GM18499 (cell line): Measurements from ENCODE around the gene BCAP29.
A peak's percentile ranks its signal among the peaks of the same experiment; 100 is the strongest.
"Not testable (repeated sequence)": the region's sequence is repeated elsewhere in the genome, so short reads cannot be mapped to it uniquely, and the experiment has no call there.

Experiments used
- ATAC-seq: cut with Tn5 transposase; IDR thresholded peaks from one replicate; pipeline ENCODE4 v1.9.1; 2021; ENCODE audit warnings: moderate number of reproducible peaks; ENCODE audit not compliant: insufficient read depth, unreplicated experiment

The BCAP29 gene

DNA sequence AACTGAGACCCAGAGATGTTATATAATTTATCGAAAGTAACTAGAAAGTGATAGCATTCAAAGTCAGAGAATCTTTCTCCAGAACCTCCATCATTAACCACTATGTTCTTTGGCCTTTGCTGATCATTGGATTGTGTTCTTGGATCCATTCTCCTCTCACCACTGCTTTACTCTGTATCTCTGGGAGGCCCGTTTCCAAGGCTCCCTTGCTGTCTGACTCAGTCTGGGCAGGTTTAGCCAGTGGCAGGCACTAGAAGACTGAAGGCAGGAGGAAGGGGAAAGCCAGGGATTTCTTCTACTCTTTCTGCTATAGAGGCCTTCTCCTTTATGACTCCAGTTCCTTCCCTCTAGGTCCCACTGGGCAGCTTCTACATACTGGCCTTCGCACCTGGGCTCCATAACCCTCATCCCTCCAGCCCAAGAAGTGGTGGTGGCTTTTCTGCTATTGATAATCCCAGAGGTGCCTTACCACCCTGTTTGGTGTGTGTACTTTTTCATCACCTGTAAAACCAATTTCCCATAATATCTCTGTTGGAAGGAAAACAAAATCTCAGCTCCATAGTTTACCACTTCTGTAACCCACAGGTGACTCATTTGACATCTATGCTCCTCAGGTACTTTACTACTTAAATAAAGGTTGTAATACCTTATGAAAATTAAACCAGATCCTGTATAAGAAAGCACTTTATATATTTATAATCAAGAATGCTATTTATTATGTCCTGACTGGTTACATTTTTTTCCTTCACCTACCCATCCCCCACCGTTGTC, 36.0 kb downstream of the BCAP29 start:
- no peak for ATAC-seq

DNA sequence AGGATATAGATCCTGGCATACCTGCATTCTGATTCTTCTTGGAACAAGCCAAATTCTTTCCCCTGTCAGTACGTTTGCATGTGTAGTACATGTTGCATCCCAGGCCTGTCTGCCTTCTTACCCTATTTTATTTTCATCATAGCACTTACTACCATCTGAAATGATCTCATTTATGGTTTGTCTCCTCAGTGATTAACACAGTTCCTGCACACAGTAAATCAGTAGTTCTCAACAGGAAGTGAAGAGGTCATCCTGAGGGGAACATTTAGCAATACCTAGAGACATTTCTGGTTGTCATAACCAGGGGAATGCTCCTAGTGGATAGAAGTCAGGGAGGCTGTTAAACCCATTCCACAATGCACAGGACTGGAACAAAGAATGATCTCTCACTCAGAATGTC, 42.4 kb downstream of the BCAP29 start:
- ATAC-seq: no peak

DNA sequence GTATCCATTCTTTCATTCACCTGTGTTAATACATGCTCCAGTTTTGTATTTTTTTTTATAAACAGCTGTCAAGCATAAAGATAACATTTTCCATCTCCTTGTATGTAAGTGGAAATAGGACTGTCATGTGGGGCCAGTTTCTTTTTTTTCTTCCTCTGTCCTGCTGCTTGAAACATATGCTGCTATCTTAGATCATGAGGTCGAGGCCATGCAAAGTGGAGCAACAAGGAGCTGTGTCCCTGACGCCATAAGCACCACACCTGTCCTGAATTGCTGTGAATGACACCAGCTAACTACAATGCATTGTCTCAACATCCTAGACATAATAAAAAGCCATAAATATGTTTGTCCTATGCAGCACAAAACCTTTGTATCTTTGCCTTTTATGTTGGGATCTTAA, 42.8 kb downstream of the BCAP29 start:
- ATAC-seq: no peak

DNA sequence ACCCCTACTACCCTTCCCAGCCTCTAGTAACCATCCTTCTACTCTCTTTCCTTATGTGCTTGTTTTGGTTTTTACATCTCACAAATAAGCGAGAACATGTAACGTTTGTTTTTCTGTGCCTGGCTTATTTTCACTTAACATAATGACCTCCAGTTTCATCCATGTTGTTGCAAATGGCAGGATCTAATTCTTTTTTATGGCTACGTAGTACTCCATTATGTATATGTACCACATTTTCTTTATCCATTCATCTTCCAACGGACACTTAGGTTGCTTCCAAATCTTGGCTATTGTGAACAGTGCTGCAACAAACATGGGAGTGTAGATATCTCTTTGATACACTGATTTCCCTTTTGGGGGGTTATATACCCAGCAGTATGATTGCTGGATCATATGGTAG, 47.0 kb downstream of the BCAP29 start:
- ATAC-seq: no peak

DNA sequence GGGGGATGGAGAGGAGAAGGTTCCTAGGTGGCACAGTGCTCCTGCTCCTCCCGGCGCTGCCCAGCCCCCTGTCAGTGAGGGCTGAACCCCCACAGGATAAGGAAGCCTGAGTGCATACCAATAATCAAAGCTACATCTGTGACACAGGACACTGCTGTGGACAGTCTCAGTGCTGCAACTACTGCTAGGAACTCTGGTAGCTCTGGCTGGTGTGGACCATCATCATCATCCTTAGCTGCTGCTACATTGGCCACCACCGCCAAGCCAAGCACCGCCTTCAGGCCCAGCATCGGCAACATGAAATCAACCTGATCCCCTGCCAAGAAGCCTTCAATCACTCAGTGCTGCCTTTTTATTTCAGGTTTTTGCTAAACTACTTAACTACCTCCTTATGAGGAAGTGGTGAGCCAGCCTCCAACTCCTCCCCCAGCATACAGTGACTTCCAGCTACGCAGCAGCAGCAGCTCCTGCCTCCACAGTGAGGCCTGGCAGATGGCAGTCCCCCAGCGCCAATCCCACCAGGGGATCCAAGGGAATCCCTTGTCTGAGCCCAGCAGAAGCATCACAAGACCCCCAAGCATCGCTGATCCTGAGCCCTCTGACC, 48.5 kb downstream of the BCAP29 start:
- ATAC-seq: no peak

DNA sequence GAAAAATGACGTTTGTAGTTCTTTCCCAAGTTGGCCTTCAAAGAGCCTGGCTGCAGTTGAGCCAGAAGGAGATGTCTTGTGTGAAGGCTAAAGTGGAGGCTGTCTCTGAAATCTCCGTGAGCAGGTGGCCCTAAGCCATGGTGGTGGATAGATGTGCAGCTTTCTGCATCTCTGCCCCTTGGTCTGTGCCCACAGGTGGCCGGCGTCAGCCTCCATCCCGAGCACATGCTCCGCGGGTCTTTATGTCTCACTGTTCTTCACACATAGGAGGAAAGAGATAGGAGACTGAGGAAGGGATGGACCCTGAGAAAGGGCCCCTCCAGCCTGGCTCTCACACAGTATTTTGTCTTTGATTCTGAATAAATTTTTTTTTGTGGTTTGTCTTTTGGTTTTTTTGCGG, 50.3 kb downstream of the BCAP29 start:
- ATAC-seq: no peak

DNA sequence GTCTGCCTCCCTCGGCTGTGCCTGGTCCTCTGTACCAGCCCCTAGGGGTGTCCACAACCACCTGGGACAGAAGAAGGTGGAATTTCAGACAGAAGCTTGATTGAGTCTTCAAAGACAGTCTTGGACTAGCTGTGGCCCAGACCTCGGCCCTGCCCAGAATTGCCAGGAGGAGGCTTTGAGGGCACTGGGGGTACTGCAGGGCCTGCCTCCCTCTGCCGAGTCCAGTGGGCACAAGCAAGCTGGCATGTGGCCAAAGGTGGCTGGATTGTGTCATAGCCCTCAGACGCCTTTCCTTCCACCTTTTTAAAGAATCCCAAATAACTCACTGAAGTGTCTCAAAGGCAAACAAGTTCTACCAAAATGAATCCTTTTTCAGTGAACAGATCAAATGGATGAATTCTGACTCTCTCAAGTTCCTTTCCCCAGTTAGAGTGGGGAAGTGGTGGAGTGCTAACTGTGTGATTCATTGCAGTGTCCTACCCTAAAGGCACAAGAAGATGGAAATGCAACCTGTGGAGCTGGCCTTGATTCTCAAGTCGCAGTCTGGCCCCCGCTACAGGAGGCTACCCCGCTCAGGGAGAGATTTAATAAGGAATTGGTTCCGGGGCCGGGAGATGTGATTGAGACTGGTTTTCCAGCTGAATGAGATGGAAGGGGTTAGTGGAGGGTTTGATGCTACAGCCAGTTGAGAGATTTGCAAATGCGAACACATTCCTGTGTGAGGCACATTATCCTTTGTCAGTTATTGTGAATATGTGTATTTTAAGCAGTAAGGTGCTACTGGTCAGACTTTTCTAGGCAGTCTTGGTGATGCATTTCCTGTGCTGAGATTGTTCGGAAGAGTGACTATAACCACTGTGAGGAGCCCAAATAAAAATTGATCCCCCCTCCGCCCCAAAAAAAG, 51.8 kb downstream of the BCAP29 start:
- ATAC-seq: no peak

DNA sequence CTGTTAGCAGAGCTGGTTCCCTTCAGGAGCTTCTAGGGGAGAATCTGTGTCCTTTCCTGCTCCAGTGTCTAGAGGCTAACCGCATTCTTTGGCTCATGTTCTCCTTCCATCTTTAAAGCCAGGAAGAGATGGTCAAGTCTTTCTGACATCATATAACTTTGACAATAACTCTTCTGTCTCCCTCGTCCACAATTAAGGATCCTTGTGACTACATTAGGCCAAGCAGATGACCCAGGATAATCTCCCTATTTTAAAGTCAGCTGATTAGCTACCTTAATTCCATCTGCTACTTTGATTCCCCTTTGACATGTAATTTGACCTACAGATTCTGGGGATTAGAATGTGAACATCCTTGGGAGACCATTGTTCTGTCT, 52.4 kb downstream of the BCAP29 start:
- ATAC-seq: no peak

DNA sequence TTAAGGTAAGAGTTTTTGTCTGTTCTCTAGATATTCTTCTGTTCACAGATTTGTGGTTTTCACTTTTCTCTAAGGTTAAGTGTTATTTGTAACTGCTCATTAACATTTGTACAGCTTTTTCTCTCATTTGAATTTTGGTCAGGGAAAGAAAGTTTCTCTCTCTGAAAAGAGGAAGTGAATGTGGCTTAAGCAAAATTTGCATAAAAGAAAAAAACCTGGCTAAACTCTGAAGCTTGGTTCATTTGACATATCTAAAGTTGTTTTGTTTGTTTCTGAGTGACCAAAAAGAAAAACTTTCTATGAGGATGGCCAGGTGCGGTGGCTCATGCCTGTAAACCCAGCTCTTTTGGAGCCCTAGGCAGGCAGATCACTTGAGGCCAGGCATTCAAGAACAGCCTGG, 58.5 kb downstream of the BCAP29 start:
- peak; percentile 93 for ATAC-seq

DNA sequence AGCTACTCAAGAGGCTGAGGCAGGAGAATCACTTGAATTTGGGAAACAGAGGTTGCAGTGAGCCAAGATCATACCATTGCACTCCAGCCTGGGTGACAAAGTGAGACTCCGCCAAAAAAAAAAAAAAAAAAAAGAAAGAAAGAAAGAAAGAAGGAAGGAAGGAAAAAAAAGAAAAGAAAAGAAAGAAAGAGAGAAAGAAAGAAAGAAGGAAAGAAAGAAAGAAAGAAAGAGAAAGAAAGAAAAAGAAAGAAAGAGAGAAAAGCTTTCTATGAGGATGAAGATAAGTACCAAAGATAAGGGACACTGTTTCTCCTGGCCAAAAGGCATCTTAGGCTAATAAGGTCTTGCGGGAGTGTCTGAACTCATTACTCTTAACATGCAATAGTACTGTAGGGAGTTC, 59.0 kb downstream of the BCAP29 start:
- not testable (repeated sequence) for ATAC-seq

DNA sequence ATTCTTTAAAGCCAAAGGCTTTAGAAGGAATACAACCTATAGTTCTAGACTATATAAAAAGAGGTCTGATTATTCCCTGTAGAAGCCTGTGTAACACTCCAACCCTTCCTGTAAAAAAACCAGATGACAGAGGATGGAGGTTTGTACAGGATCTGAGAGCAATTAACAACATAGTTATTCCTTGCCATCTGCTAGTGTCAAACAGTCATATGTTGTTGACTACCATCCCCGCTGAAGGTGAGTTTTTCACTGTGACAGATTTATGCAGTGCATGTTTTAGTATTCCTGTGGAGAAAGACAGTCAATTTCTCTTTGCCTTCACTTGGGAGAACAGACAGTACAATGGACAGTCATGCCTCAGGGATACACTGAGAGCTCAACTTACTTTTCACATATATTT, 61.6 kb downstream of the BCAP29 start:
- no peak for ATAC-seq

DNA sequence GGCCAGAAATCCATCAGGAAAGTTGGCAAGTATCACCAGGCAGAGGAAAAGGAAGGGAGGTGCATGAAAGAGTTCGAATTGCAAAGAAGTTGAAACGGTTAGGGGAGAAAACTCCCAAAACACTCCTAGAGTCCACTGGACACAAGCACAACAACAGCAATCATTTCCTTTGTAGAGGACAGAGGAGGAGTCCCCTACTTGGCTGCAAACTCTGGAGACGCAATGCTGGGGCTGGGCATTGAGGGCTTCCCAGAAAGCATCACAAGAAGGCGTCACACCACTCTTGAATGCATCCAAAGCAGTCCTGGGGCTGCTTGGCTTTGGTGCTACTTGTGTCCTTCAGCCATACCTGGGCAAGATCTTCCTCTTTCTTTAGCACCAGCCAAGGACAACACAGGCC, 62.5 kb downstream of the BCAP29 start:
- ATAC-seq: no peak

DNA sequence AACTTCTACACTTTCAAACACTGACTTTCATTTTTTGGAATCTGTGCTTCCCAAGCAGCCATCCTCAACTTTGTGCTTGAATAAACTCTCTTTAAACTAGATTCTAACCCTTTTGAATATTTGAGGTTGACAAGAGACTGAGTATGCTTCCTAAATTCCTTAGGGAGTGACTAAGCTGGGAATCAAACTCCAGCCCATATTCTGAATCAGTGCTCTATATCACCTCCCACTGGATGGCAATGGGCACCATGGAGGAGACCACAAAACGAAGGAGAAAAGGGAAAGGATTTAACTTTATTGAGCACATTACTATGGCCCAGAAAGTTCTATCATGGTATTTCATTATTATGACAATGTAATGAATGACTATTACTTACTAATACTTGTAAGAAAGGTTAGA, 63.4 kb downstream of the BCAP29 start:
- no peak for ATAC-seq

DNA sequence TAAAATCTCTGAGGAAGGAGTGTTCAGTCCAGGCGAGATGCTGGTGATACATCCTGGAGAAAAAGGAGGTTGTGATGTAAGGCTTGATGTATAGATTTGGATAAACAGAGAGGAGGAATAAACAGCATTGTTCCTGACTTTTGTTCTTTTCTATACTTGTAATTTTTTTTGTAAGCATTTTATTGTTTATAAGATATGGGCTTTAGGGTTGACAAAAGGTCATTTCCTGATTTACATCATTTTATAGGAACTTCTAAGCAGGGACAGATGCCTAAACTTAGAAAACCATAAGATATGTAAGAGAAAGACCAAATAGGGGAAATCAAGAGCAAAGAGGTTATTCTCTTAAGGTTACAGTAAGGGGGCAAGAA, 63.9 kb downstream of the BCAP29 start:
- no peak for ATAC-seq

DNA sequence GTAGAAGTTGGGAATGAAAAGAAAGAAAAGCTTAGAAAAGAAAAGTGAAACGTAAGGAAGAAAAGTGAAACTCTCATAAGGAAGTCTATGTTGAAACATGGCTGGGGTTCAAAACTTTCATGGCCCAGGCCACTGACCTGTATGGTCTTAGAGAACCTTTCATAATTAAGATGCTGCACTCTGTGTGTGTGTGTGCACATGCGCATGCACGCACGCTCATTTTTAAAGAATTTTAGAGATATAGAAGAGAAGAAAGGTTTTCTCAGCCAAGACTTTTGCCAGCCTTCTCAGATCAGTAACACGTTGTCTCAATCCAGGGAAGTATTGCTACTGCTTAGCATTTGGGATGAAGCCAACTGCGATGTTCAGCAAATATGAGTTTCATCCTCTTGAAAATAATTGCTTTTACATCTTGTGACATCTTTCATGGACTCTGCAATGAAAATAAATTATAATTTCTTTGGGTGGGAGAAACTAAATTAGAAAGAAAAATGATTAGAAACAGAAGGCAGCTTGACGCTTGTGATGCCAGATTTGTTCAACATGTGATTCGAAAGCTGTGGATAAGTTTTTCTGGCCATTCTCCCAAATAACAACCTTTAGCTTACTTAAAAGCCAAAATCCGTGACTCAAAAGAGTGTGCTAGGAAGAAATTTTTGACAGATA, 64.4 kb downstream of the BCAP29 start:
- ATAC-seq: no peak

DNA sequence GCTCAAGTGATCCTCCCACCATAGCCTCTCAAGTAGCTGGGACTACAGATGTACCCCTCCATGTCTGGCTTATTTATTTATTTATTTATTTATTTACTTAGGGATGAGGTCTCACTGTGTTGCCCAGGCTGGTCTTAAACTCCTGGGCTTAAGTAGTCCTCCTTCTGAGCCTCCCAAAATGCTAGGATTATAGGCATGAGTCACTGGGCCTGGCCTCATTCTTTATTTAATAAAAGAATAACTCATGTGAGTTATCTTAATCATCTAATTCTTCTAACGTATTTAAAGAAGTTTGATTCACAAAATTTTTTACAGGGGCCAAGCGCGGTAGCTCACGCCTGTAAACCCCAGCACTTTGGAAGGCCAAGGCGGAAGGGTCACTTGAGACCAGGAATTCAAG, 72.6 kb downstream of the BCAP29 start:
- ATAC-seq: no peak

DNA sequence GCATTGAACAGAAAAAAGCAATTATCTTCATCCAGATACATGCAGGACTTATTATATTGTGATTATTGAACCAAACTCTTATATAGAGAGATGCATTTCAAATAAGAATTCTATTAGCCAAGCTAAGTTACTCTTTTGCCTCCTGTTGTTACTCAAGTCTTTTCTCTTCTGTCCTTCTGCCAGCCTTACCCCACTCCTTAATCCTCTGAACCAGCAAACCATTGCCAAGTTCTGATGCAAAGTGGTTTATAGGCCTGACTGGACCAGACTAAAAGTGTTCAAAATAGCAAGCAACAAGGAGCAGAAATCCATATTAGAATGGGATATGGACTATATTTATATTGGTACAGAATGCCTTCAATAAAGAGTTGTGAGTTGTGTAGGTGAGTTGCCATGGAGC, 78.4 kb downstream of the BCAP29 start:
- no peak for ATAC-seq

DNA sequence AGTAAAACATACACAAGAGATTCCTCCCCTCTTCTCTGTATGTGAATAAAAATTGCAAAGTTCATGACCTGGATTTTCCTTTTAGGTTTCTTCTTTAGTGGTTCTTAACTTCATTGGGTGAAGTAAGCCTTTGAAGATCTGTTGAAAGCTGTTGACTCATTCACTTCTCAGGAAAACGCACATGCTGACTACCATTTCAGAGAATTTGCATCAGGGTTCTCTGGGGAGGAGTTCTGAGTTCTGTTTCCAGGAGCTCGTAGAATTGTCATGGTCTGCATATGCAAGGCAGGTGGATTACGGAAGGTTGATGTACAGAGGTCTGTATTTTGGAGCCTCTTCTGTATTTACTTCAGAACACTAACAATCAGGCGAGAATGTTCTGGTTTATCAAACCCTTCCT, 79.6 kb downstream of the BCAP29 start:
- ATAC-seq: no peak

DNA sequence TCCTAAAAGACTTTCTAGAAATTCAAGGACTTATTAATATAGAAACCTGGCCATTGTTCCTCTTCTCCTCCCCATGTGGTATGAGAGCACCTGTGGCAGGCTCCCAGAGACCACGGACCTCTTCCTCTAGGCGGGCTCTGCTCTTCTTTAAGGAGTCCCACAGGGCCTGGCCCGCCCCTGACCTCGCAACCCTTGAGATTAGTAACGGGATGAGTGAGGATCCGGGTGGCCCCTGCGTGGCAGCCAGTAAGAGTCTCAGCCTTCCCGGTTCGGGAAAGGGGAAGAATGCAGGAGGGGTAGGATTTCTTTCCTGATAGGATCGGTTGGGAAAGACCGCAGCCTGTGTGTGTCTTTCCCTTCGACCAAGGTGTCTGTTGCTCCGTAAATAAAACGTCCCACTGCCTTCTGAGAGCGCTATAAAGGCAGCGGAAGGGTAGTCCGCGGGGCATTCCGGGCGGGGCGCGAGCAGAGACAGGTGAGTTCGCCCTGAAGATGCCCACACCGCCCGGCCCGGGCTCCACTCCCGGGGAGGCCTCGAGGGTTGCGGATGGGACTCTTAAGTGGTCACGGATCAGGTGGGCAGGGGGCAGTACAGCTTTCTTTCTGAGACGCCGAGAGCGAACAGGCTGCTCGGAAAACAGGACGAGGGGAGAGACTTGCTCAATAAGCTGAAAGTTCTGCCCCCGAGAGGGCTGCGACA, 80.5 kb downstream of the BCAP29 start, which contains the start of gene SLC26A4:
TSS of gene SLC26A4 (plus strand) at position 448 of the 700 bp plus-strand sequence. CDS start 814 bp downstream, outside the sequence.
- no peak for ATAC-seq
